Measurements from ENCODE around the gene UMAD1.

- TF ChIP-seq CTCF (IDR thresholded peaks at IDR 0.05), result peak in 1 of 6 experiments; percentile 6
- TF ChIP-seq POLR2A (IDR thresholded peaks at IDR 0.05), result no peak
Measured at GRCh38 chr7:7662527-7662926, 22.0 kb downstream of the UMAD1 start.

All from Peyer's patch (tissue), 4 donors.